H9 (cell line): ENCODE results near the gene OGDH. TPM values are rescaled to one million over a fixed set of nuclear protein-coding genes. Genes with fewer than 3 reads are reported as not detected.

ENCODE experiments used
- DNase-seq: peaks from one replicate; pipeline ENCODE4 v3.0.0-alpha.2; 2017
- H2AFZ ChIP-seq: one replicate; pipeline ENCODE4 v1.6.1; 2013; ENCODE audit warnings: mild to moderate bottlenecking, low read length, control low read depth, moderate library complexity
- H2AK5ac ChIP-seq: 2 replicates; pipeline ENCODE4 v1.6.1; 2013; ENCODE audit warnings: low read length, control low read depth, mixed read lengths; ENCODE audit not compliant: insufficient read length
- H2BK120ac ChIP-seq: one replicate; pipeline ENCODE4 v1.6.1; 2013; ENCODE audit warnings: low read depth, mild to moderate bottlenecking, low read length, control low read depth, inconsistent platforms; ENCODE audit not compliant: poor library complexity, severe bottlenecking
- H2BK12ac ChIP-seq: 2 replicates; pipeline ENCODE4 v1.6.1; 2013; ENCODE audit warnings: low read length, control low read depth, mixed read lengths, low read depth; ENCODE audit not compliant: insufficient read length
- H2BK15ac ChIP-seq: 2 replicates; pipeline ENCODE4 v1.6.1; 2013; ENCODE audit warnings: low read depth, low read length, control low read depth
- H2BK20ac ChIP-seq: one replicate; pipeline ENCODE4 v1.6.1; 2013; ENCODE audit warnings: low read depth, mild to moderate bottlenecking, low read length, control low read depth, inconsistent platforms; ENCODE audit not compliant: poor library complexity, severe bottlenecking
- H2BK5ac ChIP-seq: 2 replicates; pipeline ENCODE4 v1.6.1; 2013; ENCODE audit warnings: low read length, control low read depth, mixed read lengths; ENCODE audit not compliant: insufficient read length
- H3K14ac ChIP-seq: 2 replicates; pipeline ENCODE4 v1.6.1; 2013; ENCODE audit warnings: low read length, control low read depth; ENCODE audit not compliant: insufficient read depth
- H3K18ac ChIP-seq: 2 replicates; pipeline ENCODE4 v1.6.1; 2013; ENCODE audit warnings: low read depth, mild to moderate bottlenecking, mixed read lengths, low read length, control low read depth; ENCODE audit not compliant: insufficient read length
- H3K23ac ChIP-seq: 2 replicates; pipeline ENCODE4 v1.6.1; 2013; ENCODE audit warnings: low read length, control low read depth, mixed read lengths, low read depth; ENCODE audit not compliant: insufficient read length
- H3K23me2 ChIP-seq: 2 replicates; pipeline ENCODE4 v1.6.1; 2013; ENCODE audit warnings: low read depth, mild to moderate bottlenecking, mixed read lengths, low read length, control low read depth; ENCODE audit not compliant: insufficient read length, poor library complexity, severe bottlenecking
- H3K27ac ChIP-seq: 2 replicates; pipeline ENCODE4 v1.5.1; 2013; ENCODE audit warnings: low read length, control low read depth, mixed read lengths, low read depth; ENCODE audit not compliant: insufficient read length
- H3K27me3 ChIP-seq: 2 replicates; pipeline ENCODE4 v1.6.1; 2013; ENCODE audit warnings: low read length, control low read depth, inconsistent platforms; ENCODE audit not compliant: insufficient read depth
- H3K4ac ChIP-seq: 2 replicates; pipeline ENCODE4 v1.6.1; 2013; ENCODE audit warnings: low read depth, mild to moderate bottlenecking, control low read depth, inconsistent platforms, low read length, moderate library complexity
- H3K4me1 ChIP-seq: 2 replicates; pipeline ENCODE4 v1.6.1; 2013; ENCODE audit warnings: low read length, control low read depth, inconsistent platforms; ENCODE audit not compliant: insufficient read depth
- H3K4me2 ChIP-seq: 2 replicates; pipeline ENCODE4 v1.6.1; 2013; ENCODE audit warnings: low read length, control low read depth, mixed read lengths; ENCODE audit not compliant: insufficient read length, insufficient read depth
- H3K56ac ChIP-seq: 2 replicates; pipeline ENCODE4 v1.6.1; 2013; ENCODE audit warnings: low read depth, mild to moderate bottlenecking, mixed read lengths, low read length, control low read depth; ENCODE audit not compliant: insufficient read length
- H3K79me1 ChIP-seq: 2 replicates; pipeline ENCODE4 v1.6.1; 2013; ENCODE audit warnings: low read depth, mild to moderate bottlenecking, moderate library complexity, low read length, control low read depth, inconsistent platforms; ENCODE audit not compliant: insufficient read depth, poor library complexity, severe bottlenecking
- H3K79me2 ChIP-seq: 2 replicates; pipeline ENCODE4 v1.6.1; 2013; ENCODE audit warnings: low read length, control low read depth, inconsistent platforms; ENCODE audit not compliant: insufficient read depth
- H3K9ac ChIP-seq: 2 replicates; pipeline ENCODE4 v1.6.1; 2013; ENCODE audit warnings: low read length, control low read depth, mixed read lengths; ENCODE audit not compliant: insufficient read length; ENCODE audit errors: extremely low read depth
- H3K9me3 ChIP-seq: one replicate; pipeline ENCODE4 v1.6.1; 2013; ENCODE audit warnings: low read depth, low read length, inconsistent platforms; ENCODE audit not compliant: control insufficient read depth
- H3T11ph ChIP-seq: one replicate; pipeline ENCODE4 v1.6.1; 2013; ENCODE audit warnings: mild to moderate bottlenecking, low read length, control low read depth, inconsistent platforms
- H4K20me1 ChIP-seq: one replicate; pipeline ENCODE4 v1.6.1; 2013; ENCODE audit not compliant: control insufficient read depth, insufficient read length, insufficient read depth
- H4K5ac ChIP-seq: 2 replicates; pipeline ENCODE4 v1.6.1; 2013; ENCODE audit warnings: low read depth, mild to moderate bottlenecking, mixed read lengths, low read length, control low read depth; ENCODE audit not compliant: insufficient read length
- H4K8ac ChIP-seq: replicated peaks from 2 replicates; pipeline ENCODE4 v1.6.1; 2013; ENCODE audit warnings: low read length, control low read depth, mixed read lengths, low read depth; ENCODE audit not compliant: insufficient read length
- H4K91ac ChIP-seq: 2 replicates; pipeline ENCODE4 v1.6.1; 2013; ENCODE audit warnings: low read depth, mild to moderate bottlenecking, moderate library complexity, mixed read lengths, low read length, control low read depth; ENCODE audit not compliant: insufficient read length
- H3K27ac Mint-ChIP-seq, 3 experiments: 2 replicates in 2 of 3; 3 replicates in 1 of 3; pipeline ENCODE4 v1.8.0; 2020 to 2021; ENCODE audit warnings: mixed read lengths in 3 of 3, mild to moderate bottlenecking in 1 of 3, moderate library complexity in 1 of 3
- H3K27me3 Mint-ChIP-seq: 2 replicates; pipeline ENCODE4 v1.8.0; 2021; ENCODE audit warnings: low read depth, mild to moderate bottlenecking, moderate library complexity, mixed read lengths
- H3K36me3 Mint-ChIP-seq, 3 experiments: 2 replicates in 2 of 3; 3 replicates in 1 of 3; pipeline ENCODE4 v1.8.0; 2020 to 2021; ENCODE audit warnings: low read depth in 3 of 3, mixed read lengths in 3 of 3; ENCODE audit not compliant: insufficient read depth in 1 of 3
- H3K4me1 Mint-ChIP-seq, 2 experiments: 2 replicates each; pipeline ENCODE4 v1.8.0; 2020; ENCODE audit warnings: mixed read lengths in 2 of 2
- H3K4me3 Mint-ChIP-seq, 2 experiments: 2 replicates in 1 of 2; 3 replicates in 1 of 2; pipeline ENCODE4 v1.8.0; 2020 to 2021; ENCODE audit warnings: mild to moderate bottlenecking in 2 of 2, mixed read lengths in 2 of 2, moderate library complexity in 1 of 2
- H3K9me3 Mint-ChIP-seq, 2 experiments: 2 replicates in 1 of 2; 3 replicates in 1 of 2; pipeline ENCODE4 v1.8.0; 2020; ENCODE audit warnings: mild to moderate bottlenecking in 2 of 2, mixed read lengths in 2 of 2, moderate library complexity in 1 of 2
- CTCF ChIP-seq: fragments of 200-600 bp; sonication (generic); conservative IDR thresholded peaks from 3 replicates; pipeline ENCODE4 v1.8.0; 2021; ENCODE audit warnings: antibody characterized with exemption, mild to moderate bottlenecking
- WGBS: extraction: QIAGEN DNeasy Blood & Tissue Kit; methylation state at CpG from one replicate; pipeline ENCODE4 v1.1.7; 2013; ENCODE audit warnings: missing lambda C conversion rate, low lambda C conversion rate, mixed read lengths; ENCODE audit not compliant: insufficient read length; ENCODE audit errors: extremely low coverage; 5-methylcytosine and 5-hydroxymethylcytosine counted together
- total RNA-seq: library from RNA; stranded (reverse); gene quantifications from 2 replicates; pipeline ENCODE4 v1.2.1, GENCODE V29; 2021

The OGDH gene
- total RNA-seq, 1 experiment from 2014 or later = 77.3 TPM

GRCh38 chr7:44646921-44647636 is 40.7 kb downstream of the OGDH start:
- no peak for DNase-seq
- Mint-ChIP-seq H3K27ac (no peak overlapping the region), H3K4me1 (no peaks in the 10 kb centered on the region; a peak in 1 of 4 replicates)

More at GRCh38 chr7:44646921-44647636, 40.7 kb downstream of the OGDH start:
- H2BK120ac ChIP-seq = no peak overlapping the region
- H4K91ac ChIP-seq = no peak overlapping the region
- no peak overlapping the region for H4K8ac ChIP-seq
- H4K20me1 ChIP-seq = no peaks in the 10 kb centered on the region
- Mint-ChIP-seq H3K27me3 (no peaks in the 10 kb centered on the region), H3K36me3 (peaks cover 5 to 26% (median 17%) of the 10 kb centered on the region in 3 experiments; a peak in 6 of 7 replicates), H3K9me3 (no peaks in the 10 kb centered on the region), H3K4me3 (no peak overlapping the region)
- TF ChIP-seq CTCF = no peak
- H3K4me1 ChIP-seq = no peaks in the 10 kb centered on the region
- no peak overlapping the region for H2BK12ac ChIP-seq
- H3K4ac ChIP-seq = no peak overlapping the region
- H2AFZ ChIP-seq = no peak overlapping the region
- H3K4me2 ChIP-seq = no peak overlapping the region
- no peak overlapping the region for H3K56ac ChIP-seq
- no peaks in the 10 kb centered on the region for H3K9me3 ChIP-seq
- H3K18ac ChIP-seq = no peak overlapping the region
- H2BK15ac ChIP-seq = no peak overlapping the region
- no peak overlapping the region for H2AK5ac ChIP-seq
- H3K27ac ChIP-seq = no peak overlapping the region
- H3K79me1 ChIP-seq = no peaks in the 10 kb centered on the region
- H3K27me3 ChIP-seq = no peaks in the 10 kb centered on the region
- no peaks in the 10 kb centered on the region for H3K79me2 ChIP-seq
- H3K23ac ChIP-seq = no peak overlapping the region
- H4K5ac ChIP-seq = no peak overlapping the region
- no peak overlapping the region for H2BK20ac ChIP-seq
- H2BK5ac ChIP-seq = no peak overlapping the region
- no peak overlapping the region for H3K14ac ChIP-seq
- no peak overlapping the region for H3T11ph ChIP-seq
- no peak overlapping the region for H3K9ac ChIP-seq
- no CpG with 5 or more reads among the region's 3 CpGs for WGBS
- H3K23me2 ChIP-seq = no peaks in the 10 kb centered on the region
